Mesenchymal stem cell (in vitro differentiated cells and primary cell): ENCODE data around the gene CUL2.

Experiments used
- DNase-seq: peaks from one replicate; pipeline ENCODE4 v3.0.0-alpha.2; 2013
- H2AFZ ChIP-seq: one replicate; pipeline ENCODE4 v1.6.1; 2013; ENCODE audit warnings: low read depth, mild to moderate bottlenecking, control low read depth, inconsistent platforms, low read length, moderate library complexity
- H2AK5ac ChIP-seq: 2 replicates; pipeline ENCODE4 v1.6.1; 2013; ENCODE audit warnings: low read length, moderate library complexity, mild to moderate bottlenecking, inconsistent platforms; ENCODE audit not compliant: severe bottlenecking
- H2BK120ac ChIP-seq: one replicate; pipeline ENCODE4 v1.6.1; 2013; ENCODE audit warnings: low read depth, mild to moderate bottlenecking, inconsistent platforms, low read length, moderate library complexity
- H2BK12ac ChIP-seq, 2 experiments: one replicate each; pipeline ENCODE4 v1.6.1; 2013; ENCODE audit warnings: inconsistent platforms in 2 of 2, low read length in 2 of 2, mild to moderate bottlenecking in 2 of 2, moderate library complexity in 2 of 2, control low read depth in 1 of 2
- H2BK15ac ChIP-seq: one replicate; pipeline ENCODE4 v1.6.1; 2013; ENCODE audit warnings: mild to moderate bottlenecking, low read depth, inconsistent platforms; ENCODE audit not compliant: poor library complexity, severe bottlenecking
- H2BK5ac ChIP-seq: 2 replicates; pipeline ENCODE4 v1.6.1; 2013; ENCODE audit warnings: low read depth, mild to moderate bottlenecking, low read length, control low read depth, inconsistent platforms; ENCODE audit not compliant: poor library complexity, severe bottlenecking
- H3K14ac ChIP-seq, 2 experiments: one replicate each; pipeline ENCODE4 v1.6.1; 2013; ENCODE audit warnings: inconsistent platforms in 2 of 2, low read length in 2 of 2, control low read depth in 1 of 2, mild to moderate bottlenecking in 1 of 2, moderate library complexity in 1 of 2
- H3K18ac ChIP-seq, 2 experiments: one replicate each; pipeline ENCODE4 v1.6.1; 2013; ENCODE audit warnings: inconsistent platforms in 2 of 2, low read length in 2 of 2, control low read depth in 1 of 2, low read depth in 1 of 2, mild to moderate bottlenecking in 1 of 2
- H3K23ac ChIP-seq, 2 experiments: one replicate each; pipeline ENCODE4 v1.6.1; 2013; ENCODE audit warnings: inconsistent platforms in 2 of 2, low read length in 2 of 2, mild to moderate bottlenecking in 2 of 2, moderate library complexity in 2 of 2, control low read depth in 1 of 2
- H3K27ac ChIP-seq: 2 replicates; pipeline ENCODE4 v1.5.1; 2013; ENCODE audit warnings: mild to moderate bottlenecking, moderate library complexity, low read length, control low read depth, inconsistent platforms; ENCODE audit not compliant: poor library complexity, severe bottlenecking
- H3K27me3 ChIP-seq, 2 experiments: 2 replicates each; pipeline versions ENCODE4 v1.6.1 to v1.7.0; 2013; ENCODE audit warnings: low read length in 2 of 2, mild to moderate bottlenecking in 2 of 2, moderate library complexity in 2 of 2, control low read depth in 1 of 2, inconsistent platforms in 1 of 2; ENCODE audit not compliant: control insufficient read depth in 1 of 2, insufficient read depth in 1 of 2
- H3K36me3 ChIP-seq, 2 experiments: 2 replicates each; pipeline versions ENCODE4 v1.6.1 to v1.7.0; 2013; ENCODE audit warnings: low read length in 2 of 2, control low read depth in 1 of 2, inconsistent platforms in 1 of 2, low read depth in 1 of 2, mild to moderate bottlenecking in 1 of 2; ENCODE audit not compliant: insufficient read depth in 2 of 2, control insufficient read depth in 1 of 2
- H3K4ac ChIP-seq, 2 experiments: one replicate each; pipeline ENCODE4 v1.6.1; 2013; ENCODE audit warnings: inconsistent platforms in 2 of 2, low read length in 2 of 2, mild to moderate bottlenecking in 2 of 2, moderate library complexity in 2 of 2, control low read depth in 1 of 2, low read depth in 1 of 2
- H3K4me1 ChIP-seq: 2 replicates; pipeline ENCODE4 v1.6.1; 2013; ENCODE audit warnings: low read depth, low read length, control low read depth; ENCODE audit not compliant: control insufficient read depth, insufficient read depth
- H3K4me2 ChIP-seq: 2 replicates; pipeline ENCODE4 v1.6.1; 2013; ENCODE audit warnings: low read length, mild to moderate bottlenecking, inconsistent platforms; ENCODE audit not compliant: poor library complexity, severe bottlenecking
- H3K4me3 ChIP-seq, 2 experiments: 2 replicates each; pipeline versions ENCODE4 v1.5.1 to v1.7.0; 2013; ENCODE audit warnings: low read length in 2 of 2, mild to moderate bottlenecking in 2 of 2, control low read depth in 1 of 2, low read depth in 1 of 2; ENCODE audit not compliant: insufficient read depth in 1 of 2
- H3K79me1 ChIP-seq: replicated peaks from 2 replicates; pipeline ENCODE4 v1.6.1; 2013; ENCODE audit warnings: mild to moderate bottlenecking, control low read depth, low read length, inconsistent platforms; ENCODE audit not compliant: poor library complexity, severe bottlenecking
- H3K9ac ChIP-seq: 2 replicates; pipeline ENCODE4 v1.7.0; 2013; ENCODE audit warnings: mild to moderate bottlenecking, low read length, moderate library complexity
- H3K9me3 ChIP-seq: 2 replicates; pipeline ENCODE4 v1.7.0; 2013; ENCODE audit warnings: mild to moderate bottlenecking, low read length; ENCODE audit not compliant: control insufficient read depth
- H4K8ac ChIP-seq: one replicate; pipeline ENCODE4 v1.6.1; 2013; ENCODE audit warnings: inconsistent platforms, mild to moderate bottlenecking, low read length, moderate library complexity
- H4K91ac ChIP-seq: one replicate; pipeline ENCODE4 v1.6.1; 2013; ENCODE audit warnings: mild to moderate bottlenecking, low read length, inconsistent platforms
- WGBS: methylation state at CpG from one replicate; pipeline ENCODE4 v1.1.7; 2013; ENCODE audit warnings: mixed read lengths; 5-methylcytosine and 5-hydroxymethylcytosine counted together

CUL2 gene

GRCh38 chr10:35112571-35112970, 22.4 kb upstream of the CUL2 start:
- WGBS, result 100% methylated on average over 4 of the region's 4 CpGs
- no peak overlapping the region for H2BK12ac ChIP-seq
- H3K14ac ChIP-seq, result no peak overlapping the region
- no peaks in the 10 kb centered on the region for H3K9me3 ChIP-seq
- no peak overlapping the region for H4K8ac ChIP-seq
- no peak overlapping the region for H3K4ac ChIP-seq
- H2BK15ac ChIP-seq, result no peak overlapping the region
- no peak overlapping the region for H3K9ac ChIP-seq
- H3K23ac ChIP-seq, result no peak overlapping the region
- H3K27ac ChIP-seq, result no peak overlapping the region
- H3K4me1 ChIP-seq, result no peaks in the 10 kb centered on the region
- H3K79me1 ChIP-seq, result no peaks in the 10 kb centered on the region
- no peak overlapping the region for H3K18ac ChIP-seq
- no peak overlapping the region for H4K91ac ChIP-seq
- no peak overlapping the region for H3K4me3 ChIP-seq
- H2BK5ac ChIP-seq, result no peak overlapping the region
- DNase-seq, result no peak
- no peaks in the 10 kb centered on the region for H3K36me3 ChIP-seq
- no peak overlapping the region for H2BK120ac ChIP-seq
- no peak overlapping the region for H3K4me2 ChIP-seq
- H3K27me3 ChIP-seq, result no peaks in the 10 kb centered on the region
- H2AFZ ChIP-seq, result no peak overlapping the region
- H2AK5ac ChIP-seq, result no peak overlapping the region

GRCh38 chr10:35103882-35104281, 13.7 kb upstream of the CUL2 start:
- Histone ChIP-seq H2BK12ac (no peak overlapping the region), H2AFZ (no peak overlapping the region), H4K8ac (no peak overlapping the region), H4K91ac (no peak overlapping the region), H3K27ac (no peak overlapping the region), H3K4me2 (no peak overlapping the region), H3K79me1 (no peaks in the 10 kb centered on the region), H2BK5ac (no peak overlapping the region), H3K4me1 (no peaks in the 10 kb centered on the region), H2BK15ac (no peak overlapping the region), H3K14ac (no peak overlapping the region), H2AK5ac (no peak overlapping the region), H3K18ac (no peak overlapping the region), H3K9me3 (no peaks in the 10 kb centered on the region), H2BK120ac (no peak overlapping the region), H3K36me3 (no peaks in the 10 kb centered on the region), H3K23ac (no peak overlapping the region), H3K27me3 (no peaks in the 10 kb centered on the region), H3K9ac (no peak overlapping the region), H3K4ac (no peak overlapping the region), H3K4me3 (no peak overlapping the region)
- DNase-seq, result no peak
- WGBS, result 98% methylated on average over 6 of the region's 7 CpGs

GRCh38 chr10:35097510-35097909, 7.4 kb upstream of the CUL2 start:
- no peak overlapping the region for H2AK5ac ChIP-seq

GRCh38 chr10:35096312-35096711, 6.2 kb upstream of the CUL2 start:
- H3K14ac ChIP-seq, result no peak overlapping the region
- H3K4me1 ChIP-seq, result no peaks in the 10 kb centered on the region
- H3K23ac ChIP-seq, result no peak overlapping the region
- peaks cover 4% of the 10 kb centered on the region for H3K9me3 ChIP-seq
- H4K91ac ChIP-seq, result no peak overlapping the region
- H3K27ac ChIP-seq, result no peak overlapping the region
- no peak overlapping the region for H3K9ac ChIP-seq
- no peak overlapping the region for H3K4me3 ChIP-seq
- no peak overlapping the region for H3K4me2 ChIP-seq
- H2BK12ac ChIP-seq, result no peak overlapping the region
- H3K18ac ChIP-seq, result no peak overlapping the region
- no peak overlapping the region for H3K4ac ChIP-seq
- no peak overlapping the region for H2AK5ac ChIP-seq
- no peak overlapping the region for H2AFZ ChIP-seq
- H2BK120ac ChIP-seq, result no peak overlapping the region
- H3K27me3 ChIP-seq, result peaks cover 0 to 3% of the 10 kb centered on the region in 2 experiments
- no peak overlapping the region for H4K8ac ChIP-seq
- WGBS, result 94% methylated on average over 2 of the region's 2 CpGs
- DNase-seq, result no peak
- no peaks in the 10 kb centered on the region for H3K36me3 ChIP-seq
- no peaks in the 10 kb centered on the region for H3K79me1 ChIP-seq
- H2BK15ac ChIP-seq, result no peak overlapping the region
- no peak overlapping the region for H2BK5ac ChIP-seq

More at GRCh38 chr10:35097510-35097909, 7.4 kb upstream of the CUL2 start:
- H4K8ac ChIP-seq, result no peak overlapping the region
- H3K4me3 ChIP-seq, result no peak overlapping the region
- H3K4ac ChIP-seq, result no peak overlapping the region
- no peak overlapping the region for H2BK5ac ChIP-seq
- no peak overlapping the region for H4K91ac ChIP-seq
- peaks cover 0 to 3% of the 10 kb centered on the region in 2 experiments for H3K27me3 ChIP-seq
- WGBS, result no CpG with 5 or more reads among the region's 1 CpG
- no peak for DNase-seq
- no peak overlapping the region for H2BK120ac ChIP-seq
- H3K18ac ChIP-seq, result no peak overlapping the region
- no peak overlapping the region for H3K4me2 ChIP-seq
- H2BK12ac ChIP-seq, result no peak overlapping the region
- no peaks in the 10 kb centered on the region for H3K4me1 ChIP-seq
- H3K23ac ChIP-seq, result no peak overlapping the region
- peaks cover 4% of the 10 kb centered on the region for H3K9me3 ChIP-seq
- H3K27ac ChIP-seq, result no peak overlapping the region
- H2AFZ ChIP-seq, result no peak overlapping the region
- H3K9ac ChIP-seq, result no peak overlapping the region
- no peaks in the 10 kb centered on the region for H3K79me1 ChIP-seq
- no peak overlapping the region for H2BK15ac ChIP-seq
- no peak overlapping the region for H3K14ac ChIP-seq
- H3K36me3 ChIP-seq, result no peaks in the 10 kb centered on the region
